GM20431 (cell line): ENCODE results near the gene NPTN.

Experiments used
- in situ Hi-C: fragments of 300-500 bp; cut with MseI, MboI; formaldehyde crosslinking; loops from one replicate; pipeline ENCODE4 v1.15.0; 2020; ENCODE audit warnings: low sequenced_read_pairs; ENCODE audit not compliant: unreplicated experiment

Gene NPTN

GRCh38 chr15:73538123-73538522, 95.1 kb downstream of the NPTN start:
- in situ Hi-C loops = no loop called here

- in situ Hi-C loops = no loop called here
These were observed 102.5 kb downstream of the NPTN start for GRCh38 chr15:73530649-73531048.

GRCh38 chr15:73527598-73527997, 105.6 kb downstream of the NPTN start:
- in situ Hi-C loops = no loop called here

- in situ Hi-C loops = no loop called here
These were observed 108.3 kb downstream of the NPTN start for GRCh38 chr15:73524919-73525318.

GRCh38 chr15:73522011-73522410, 111.2 kb downstream of the NPTN start:
- in situ Hi-C loops = no loop called here

GRCh38 chr15:73518876-73519733, 114.1 kb downstream of the NPTN start:
- in situ Hi-C loops = no loop called here

- in situ Hi-C loops = no loop called here
These were observed 114.9 kb downstream of the NPTN start for GRCh38 chr15:73518180-73518862.

- in situ Hi-C loops = no loop called here
These were observed 115.6 kb downstream of the NPTN start for GRCh38 chr15:73517566-73517965.

GRCh38 chr15:73515527-73515926, 117.7 kb downstream of the NPTN start:
- in situ Hi-C loops = no loop called here
